HCT116 (cell line): ENCODE results near the gene CDH23. TPM values are rescaled to one million over a fixed set of nuclear protein-coding genes. Genes with fewer than 3 reads are reported as not detected.

ENCODE experiments used
- ATAC-seq: fragments of 200-7000 bp; cut with Tn5 transposase; 2 replicates; pipeline ENCODE4 v1.9.1; 2020; ENCODE audit warnings: mild to moderate bottlenecking, moderate library complexity
- BruUV-seq: library from RNA; stranded (reverse); fragments of 400-500 nt; replicated peaks from 2 replicates; lab custom pipeline; 2021; lab: Mats Ljungman, UMichigan
- CTCF ChIA-PET: fragments of 300-600 bp; sonication (Branson Sonifier 250); formaldehyde crosslinking; loops from one replicate; lab custom pipeline; 2021; ENCODE audit warnings: antibody characterized with exemption; lab: Charles Lee
- POLR2A ChIA-PET: fragments of 300-600, 350-600 bp; sonication (Branson Sonifier 250); formaldehyde crosslinking; loops from one replicate; lab custom pipeline; 2021; ENCODE audit warnings: antibody characterized with exemption; lab: Charles Lee
- RAD21 ChIA-PET, 2 experiments: fragments of 300-600 bp; sonication (Branson Sonifier 250); formaldehyde crosslinking; loops; one replicate each; lab custom pipeline; 2023; ENCODE audit warnings: low total read pairs in 2 of 2; ENCODE audit not compliant: uncharacterized antibody in 2 of 2, unreplicated experiment in 2 of 2, low non-redundant PET in 1 of 2; lab: Charles Lee
- DNase-seq: peaks from one replicate; pipeline ENCODE4 v3.0.0-alpha.2; 2010; ENCODE audit warnings: low read depth, low spot score
- H2AFZ ChIP-seq: fragments of 200-600 bp; shearing (Covaris generic), sonication (generic); 2 replicates; pipeline ENCODE4 v1.6.1; 2017; ENCODE audit warnings: low read depth, mixed run types, mixed read lengths, antibody characterized with exemption, low read length; ENCODE audit not compliant: poor library complexity, severe bottlenecking
- H3K27ac ChIP-seq: 2 replicates; pipeline ENCODE4 v1.5.1; 2012; ENCODE audit warnings: low read depth, low read length
- H3K27me3 ChIP-seq: fragments of 200-600 bp; sonication (generic); 2 replicates; pipeline ENCODE4 v1.6.1; 2016; ENCODE audit warnings: mixed run types, low read length, mixed read lengths; ENCODE audit not compliant: insufficient read depth
- H3K36me3 ChIP-seq, 2 experiments: fragments of 200-500 bp in 1 of 2; fragments of 200-600 bp in 1 of 2; sonication (Bioruptor generic) in 1 of 2; sonication (generic) in 1 of 2; 2 replicates each; pipeline versions ENCODE4 v1.5.1 to v1.6.1; 2014 to 2016; ENCODE audit warnings: low read length in 2 of 2, inconsistent platforms in 1 of 2, mixed read lengths in 1 of 2, mixed run types in 1 of 2; ENCODE audit not compliant: insufficient read depth in 2 of 2, control insufficient read depth in 1 of 2
- H3K4me1 ChIP-seq, 2 experiments: fragments of 200-600 bp in 1 of 2; sonication (generic) in 1 of 2; 2 replicates each; pipeline versions ENCODE4 v1.5.1 to v1.6.1; 2012 to 2017; ENCODE audit warnings: low read length in 2 of 2, inconsistent platforms in 1 of 2, mild to moderate bottlenecking in 1 of 2, mixed read lengths in 1 of 2, mixed run types in 1 of 2, moderate library complexity in 1 of 2; ENCODE audit not compliant: insufficient read depth in 2 of 2, control insufficient read depth in 1 of 2
- H3K4me2 ChIP-seq: fragments of 200-600 bp; sonication (generic); 2 replicates; pipeline ENCODE4 v1.6.1; 2017; ENCODE audit warnings: mixed run types, low read length, mixed read lengths
- H3K4me3 ChIP-seq, 2 experiments: fragments of 200-600 bp in 1 of 2; sonication (generic) in 1 of 2; replicated peaks in 1 of 2; 2 replicates each; pipeline ENCODE4 v1.5.1; 2011 to 2016; ENCODE audit warnings: low read length in 2 of 2, control low read depth in 1 of 2, low read depth in 1 of 2, mild to moderate bottlenecking in 1 of 2, mixed read lengths in 1 of 2, mixed run types in 1 of 2
- H3K79me2 ChIP-seq: fragments of 200-600 bp; sonication (generic); 2 replicates; pipeline ENCODE4 v1.6.1; 2017; ENCODE audit warnings: mild to moderate bottlenecking, mixed run types, low read length, moderate library complexity, mixed read lengths; ENCODE audit not compliant: insufficient read depth
- H3K9ac ChIP-seq: fragments of 200-600 bp; sonication (generic); 2 replicates; pipeline ENCODE4 v1.6.1; 2016; ENCODE audit warnings: low read length, mixed read lengths
- H3K9me2 ChIP-seq: fragments of 200-600 bp; sonication (generic), shearing (Covaris generic); 2 replicates; pipeline ENCODE4 v1.6.1; 2017; ENCODE audit warnings: mixed run types, mild to moderate bottlenecking, moderate library complexity; ENCODE audit not compliant: insufficient read depth
- H3K9me3 ChIP-seq, 2 experiments: fragments of 200-500 bp in 1 of 2; fragments of 200-600 bp in 1 of 2; sonication (Bioruptor generic) in 1 of 2; sonication (generic) in 1 of 2; 2 replicates each; pipeline ENCODE4 v1.6.1; 2014 to 2017; ENCODE audit warnings: low read length in 2 of 2, mixed read lengths in 2 of 2, inconsistent platforms in 1 of 2, low read depth in 1 of 2, mild to moderate bottlenecking in 1 of 2, mixed run types in 1 of 2, moderate library complexity in 1 of 2; ENCODE audit not compliant: control insufficient read depth in 1 of 2, insufficient read depth in 1 of 2
- H4K20me1 ChIP-seq: fragments of 200-600 bp; sonication (generic), shearing (Covaris generic); 2 replicates; pipeline ENCODE4 v1.6.1; 2017; ENCODE audit warnings: mixed run types, mild to moderate bottlenecking, moderate library complexity; ENCODE audit not compliant: insufficient read depth
- ATF3 ChIP-seq: IDR thresholded peaks from 2 replicates; pipeline ENCODE4 v1.6.1; 2012
- CEBPB ChIP-seq: IDR thresholded peaks from 2 replicates; pipeline ENCODE4 v1.6.1; 2012; ENCODE audit warnings: low read depth
- EZH2 ChIP-seq: fragments of 200-600 bp; sonication (generic); IDR thresholded peaks from 2 replicates; pipeline ENCODE4 v1.6.1; 2017; ENCODE audit warnings: antibody characterized with exemption, mixed run types
- EZH2phosphoT487 ChIP-seq: fragments of 200-600 bp; IDR thresholded peaks from 2 replicates; pipeline ENCODE4 v1.6.1; 2018; ENCODE audit warnings: antibody characterized with exemption, borderline replicate concordance
- JUND ChIP-seq: IDR thresholded peaks from 2 replicates; pipeline ENCODE4 v1.6.1; 2012
- POLR2AphosphoS5 ChIP-seq: IDR thresholded peaks from 2 replicates; pipeline ENCODE4 v1.6.1; 2011; ENCODE audit warnings: mild to moderate bottlenecking, low read depth, low read length, moderate library complexity
- REST ChIP-seq: IDR thresholded peaks from 2 replicates; pipeline ENCODE4 v1.6.1; 2012; ENCODE audit warnings: low read depth
- SIN3A ChIP-seq: IDR thresholded peaks from 2 replicates; pipeline ENCODE4 v1.6.1; 2012; ENCODE audit warnings: low read depth
- SP1 ChIP-seq: IDR thresholded peaks from 2 replicates; pipeline ENCODE4 v1.6.1; 2012; ENCODE audit warnings: low read depth
- SRF ChIP-seq: IDR thresholded peaks from 2 replicates; pipeline ENCODE4 v1.6.1; 2012; ENCODE audit warnings: low read depth
- YY1 ChIP-seq: IDR thresholded peaks from 2 replicates; pipeline ENCODE4 v1.6.1; 2011; ENCODE audit warnings: low read length, low read depth, moderate library complexity, mild to moderate bottlenecking; ENCODE audit not compliant: insufficient replicate concordance; ENCODE audit errors: extremely low read depth
- ZFX ChIP-seq: fragments of 450-650 bp; IDR thresholded peaks from 2 replicates; pipeline ENCODE4 v1.6.1; 2017
- intact Hi-C: fragments of 100-400 bp; cut with micrococcal nuclease; formaldehyde crosslinking; loops from 2 replicates; pipeline ENCODE4 v1.10.0; 2022
- total RNA-seq: library from RNA; stranded (reverse); gene quantifications from one replicate; pipeline ENCODE4 v1.2.1, GENCODE V29; 2021; ENCODE audit not compliant: unreplicated experiment
- TF ChIP-seq, protein P1 (sequence below), 3 experiments: fragments of 200-600 bp in 1 of 3; sonication (generic) in 1 of 3; IDR thresholded peaks in 2 of 3; conservative IDR thresholded peaks in 1 of 3; 2 replicates each; pipeline ENCODE4 v1.5.1; 2012 to 2017; ENCODE audit warnings: low read depth in 2 of 3, low read length in 2 of 3, antibody characterized with exemption in 1 of 3, borderline replicate concordance in 1 of 3, control low read depth in 1 of 3, mild to moderate bottlenecking in 1 of 3, mixed read lengths in 1 of 3, mixed run types in 1 of 3, moderate library complexity in 1 of 3; ENCODE audit not compliant: insufficient read depth in 1 of 3

CDH23 gene
- total RNA-seq, 1 experiment from 2014 or later = not detected

GRCh38 chr10:71645185-71645584, 248.5 kb downstream of the CDH23 start (continued):
- TF ChIP-seq ATF3 = no peak

DNA sequence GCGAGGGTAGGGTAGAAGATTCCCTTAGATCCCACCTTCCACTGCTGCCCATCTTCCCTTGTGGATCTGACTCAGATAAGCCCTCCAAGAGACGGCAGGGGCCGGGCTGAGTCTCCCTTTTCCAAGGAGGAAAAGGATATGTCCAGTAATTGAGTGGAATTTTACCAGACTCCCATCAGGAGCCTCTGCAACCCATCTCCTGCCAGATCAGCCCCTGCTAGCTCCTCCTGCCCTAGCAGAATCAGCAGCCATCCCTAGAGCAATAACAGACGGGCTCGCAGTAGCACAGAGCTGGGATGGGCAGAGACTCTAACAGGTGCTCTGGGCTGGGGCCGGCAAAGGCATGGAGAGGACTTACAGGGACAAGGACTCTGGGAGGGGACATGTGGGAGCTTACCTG, 249.3 kb downstream of the CDH23 start:
- no peak overlapping the region for H2AFZ ChIP-seq
- H3K4me1 ChIP-seq = peaks cover 8 to 11% of the 10 kb centered on the region in 2 experiments; a peak in 3 of 4 replicates
- no peaks in the 10 kb centered on the region for H3K27me3 ChIP-seq
- BruUV-seq = no TSS peak
- no peak for DNase-seq
- intact Hi-C loops = no loop called here
- no peak overlapping the region for H3K27ac ChIP-seq
- no peak for ATAC-seq
- ChIA-PET CTCF (no interaction called here), POLR2A (interaction anchor here (1.3 kb wide), 1 partner anchor 23 kb away, joined by 3 read pairs; no protein-coding TSS in a partner anchor), RAD21 (no interaction called here)
- no peaks in the 10 kb centered on the region for H4K20me1 ChIP-seq
- TF ChIP-seq ZFX (no peak), REST (no peak), CEBPB (no peak), SP1 (no peak), JUND (no peak), POLR2AphosphoS5 (no peak), EZH2phosphoT487 (no peak), EZH2 (no peak), SIN3A (no peak), YY1 (no peak), SRF (no peak)
- TF ChIP-seq, protein P1, sequence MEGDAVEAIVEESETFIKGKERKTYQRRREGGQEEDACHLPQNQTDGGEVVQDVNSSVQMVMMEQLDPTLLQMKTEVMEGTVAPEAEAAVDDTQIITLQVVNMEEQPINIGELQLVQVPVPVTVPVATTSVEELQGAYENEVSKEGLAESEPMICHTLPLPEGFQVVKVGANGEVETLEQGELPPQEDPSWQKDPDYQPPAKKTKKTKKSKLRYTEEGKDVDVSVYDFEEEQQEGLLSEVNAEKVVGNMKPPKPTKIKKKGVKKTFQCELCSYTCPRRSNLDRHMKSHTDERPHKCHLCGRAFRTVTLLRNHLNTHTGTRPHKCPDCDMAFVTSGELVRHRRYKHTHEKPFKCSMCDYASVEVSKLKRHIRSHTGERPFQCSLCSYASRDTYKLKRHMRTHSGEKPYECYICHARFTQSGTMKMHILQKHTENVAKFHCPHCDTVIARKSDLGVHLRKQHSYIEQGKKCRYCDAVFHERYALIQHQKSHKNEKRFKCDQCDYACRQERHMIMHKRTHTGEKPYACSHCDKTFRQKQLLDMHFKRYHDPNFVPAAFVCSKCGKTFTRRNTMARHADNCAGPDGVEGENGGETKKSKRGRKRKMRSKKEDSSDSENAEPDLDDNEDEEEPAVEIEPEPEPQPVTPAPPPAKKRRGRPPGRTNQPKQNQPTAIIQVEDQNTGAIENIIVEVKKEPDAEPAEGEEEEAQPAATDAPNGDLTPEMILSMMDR (IDR thresholded peaks at IDR 0.05 in 2 of 3, conservative IDR thresholded peaks at IDR 0.05 in 1 of 3; ENCODE audit: borderline replicate concordance in 1 of 3, insufficient read depth in 1 of 3, low read depth in 2 of 3, low read length in 2 of 3) = no peak
- H3K9me2 ChIP-seq = no peaks in the 10 kb centered on the region
- no peaks in the 10 kb centered on the region for H3K79me2 ChIP-seq
- no peaks in the 10 kb centered on the region for H3K36me3 ChIP-seq
- H3K9me3 ChIP-seq = no peaks in the 10 kb centered on the region
- no peak overlapping the region for H3K4me2 ChIP-seq
- no peak overlapping the region for H3K4me3 ChIP-seq
- no peak overlapping the region for H3K9ac ChIP-seq
